Measurements from ENCODE around the gene UBE2D3.

Gene UBE2D3

DNA sequence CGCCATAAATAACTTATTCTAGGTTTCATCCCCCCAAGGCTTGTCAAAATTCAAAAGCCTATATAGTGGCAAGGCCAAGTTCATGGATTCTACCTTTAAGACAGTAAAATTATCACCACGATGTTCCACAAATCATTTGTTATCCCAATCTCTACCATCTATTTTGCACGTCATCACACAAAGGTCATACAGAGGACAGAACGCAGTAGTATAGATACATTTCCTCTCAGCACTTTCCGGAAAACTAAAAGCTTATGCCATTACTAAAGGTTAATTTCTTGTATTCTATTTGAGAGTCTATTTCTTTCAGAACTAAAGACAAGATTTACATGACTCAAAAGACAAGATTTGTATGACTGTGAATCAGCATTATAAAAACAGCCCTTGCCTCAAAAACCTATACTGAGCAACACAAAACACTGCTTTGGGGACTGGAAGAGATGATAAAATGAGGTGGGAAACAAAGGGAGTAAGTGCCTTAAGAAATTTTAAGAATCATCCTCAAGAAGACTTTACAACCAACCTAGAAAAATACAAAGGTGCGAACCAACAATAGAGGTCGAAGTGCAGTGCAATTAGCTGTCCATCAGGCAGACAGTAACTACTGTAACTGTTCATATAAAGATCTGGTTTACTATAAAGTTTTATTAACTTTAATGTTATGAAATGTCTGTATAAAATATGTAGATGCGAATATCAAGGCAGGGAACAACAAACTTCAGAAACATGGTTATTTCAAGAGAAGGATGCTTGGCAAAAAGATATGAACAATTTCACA lies 7.6 kb downstream of the UBE2D3 start:
- TF ChIP-seq, protein P1, sequence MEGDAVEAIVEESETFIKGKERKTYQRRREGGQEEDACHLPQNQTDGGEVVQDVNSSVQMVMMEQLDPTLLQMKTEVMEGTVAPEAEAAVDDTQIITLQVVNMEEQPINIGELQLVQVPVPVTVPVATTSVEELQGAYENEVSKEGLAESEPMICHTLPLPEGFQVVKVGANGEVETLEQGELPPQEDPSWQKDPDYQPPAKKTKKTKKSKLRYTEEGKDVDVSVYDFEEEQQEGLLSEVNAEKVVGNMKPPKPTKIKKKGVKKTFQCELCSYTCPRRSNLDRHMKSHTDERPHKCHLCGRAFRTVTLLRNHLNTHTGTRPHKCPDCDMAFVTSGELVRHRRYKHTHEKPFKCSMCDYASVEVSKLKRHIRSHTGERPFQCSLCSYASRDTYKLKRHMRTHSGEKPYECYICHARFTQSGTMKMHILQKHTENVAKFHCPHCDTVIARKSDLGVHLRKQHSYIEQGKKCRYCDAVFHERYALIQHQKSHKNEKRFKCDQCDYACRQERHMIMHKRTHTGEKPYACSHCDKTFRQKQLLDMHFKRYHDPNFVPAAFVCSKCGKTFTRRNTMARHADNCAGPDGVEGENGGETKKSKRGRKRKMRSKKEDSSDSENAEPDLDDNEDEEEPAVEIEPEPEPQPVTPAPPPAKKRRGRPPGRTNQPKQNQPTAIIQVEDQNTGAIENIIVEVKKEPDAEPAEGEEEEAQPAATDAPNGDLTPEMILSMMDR (IDR thresholded peaks at IDR 0.05), result no peak

DNA sequence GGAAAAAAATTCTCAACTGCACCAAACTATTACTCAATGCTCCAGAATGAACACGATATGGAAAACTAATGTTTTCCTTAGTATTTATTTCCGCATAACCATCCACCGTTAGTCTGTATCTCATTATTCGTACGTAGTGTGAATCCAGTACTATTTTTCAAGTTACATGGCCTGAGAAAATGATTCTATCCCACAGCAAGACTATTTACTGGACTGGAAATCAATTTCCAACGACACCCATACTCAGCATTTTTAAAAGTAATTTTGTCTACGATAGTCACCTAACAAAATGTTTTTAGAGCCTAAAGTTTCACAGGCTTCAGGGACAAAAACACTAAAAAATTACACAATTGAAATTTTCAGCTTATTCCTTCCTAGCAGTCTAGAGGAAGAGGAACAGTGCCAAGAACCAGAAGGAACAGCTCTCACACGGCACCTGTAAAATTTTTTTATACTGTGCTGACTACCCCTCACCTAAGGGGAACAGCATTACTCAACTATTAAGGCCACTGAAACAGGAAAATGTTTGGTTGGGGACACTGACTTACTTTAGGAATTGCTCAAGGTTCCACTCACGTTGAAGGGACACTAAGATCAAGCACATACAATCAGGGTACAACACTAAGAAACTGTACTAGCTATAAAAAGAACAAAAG lies 9.6 kb downstream of the UBE2D3 start:
- TF ChIP-seq, protein P1 (IDR thresholded peaks at IDR 0.05), result no peak

DNA sequence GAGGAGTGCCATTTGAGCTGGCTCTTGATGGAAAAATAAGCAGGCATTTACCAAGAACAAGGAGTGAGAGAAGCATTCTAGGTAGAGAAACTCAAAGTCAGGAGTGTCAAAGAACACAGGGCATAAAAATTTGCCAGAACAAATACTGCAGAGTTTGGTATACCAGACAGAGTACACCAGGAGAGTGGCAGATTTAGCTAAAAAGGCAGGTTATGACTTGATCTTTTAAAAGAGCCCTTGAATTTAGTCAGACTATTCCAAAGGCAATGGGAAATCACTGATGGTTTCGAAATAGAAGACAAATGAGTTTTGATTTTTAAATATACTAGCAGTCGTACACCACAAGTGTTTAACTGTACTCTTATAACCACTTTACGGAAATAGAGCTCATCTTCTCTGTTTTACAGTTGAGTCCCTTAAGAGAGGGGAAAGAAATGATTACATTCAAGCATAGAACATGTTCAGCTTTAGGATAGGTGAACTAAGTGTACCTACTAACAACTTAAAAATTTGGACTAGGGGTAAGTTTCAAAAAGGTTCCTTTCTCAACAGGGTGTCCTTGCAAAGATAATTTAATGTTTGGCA lies 10.2 kb downstream of the UBE2D3 start:
- TF ChIP-seq, protein P1 (IDR thresholded peaks at IDR 0.05), result no peak

DNA sequence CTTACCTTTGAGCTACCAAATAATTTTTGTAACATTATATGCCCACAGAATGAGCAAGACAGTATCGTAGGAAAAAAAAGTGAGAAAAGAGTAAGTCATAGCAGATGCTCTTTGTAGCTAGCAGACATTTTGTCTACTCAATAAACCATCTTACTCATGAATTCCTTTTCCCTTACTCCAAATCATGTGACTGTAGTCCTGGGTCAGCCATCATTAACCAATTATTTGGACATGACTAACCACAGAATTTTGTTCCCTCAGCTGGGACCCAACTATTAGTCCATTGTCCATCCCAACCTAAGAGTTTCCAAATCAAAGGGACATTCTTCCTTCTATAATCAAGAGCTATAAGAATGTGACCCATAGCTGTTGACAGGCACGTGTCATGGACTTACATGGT lies 11.4 kb downstream of the UBE2D3 start:
- TF ChIP-seq, protein P1 (IDR thresholded peaks at IDR 0.05), result no peak

DNA sequence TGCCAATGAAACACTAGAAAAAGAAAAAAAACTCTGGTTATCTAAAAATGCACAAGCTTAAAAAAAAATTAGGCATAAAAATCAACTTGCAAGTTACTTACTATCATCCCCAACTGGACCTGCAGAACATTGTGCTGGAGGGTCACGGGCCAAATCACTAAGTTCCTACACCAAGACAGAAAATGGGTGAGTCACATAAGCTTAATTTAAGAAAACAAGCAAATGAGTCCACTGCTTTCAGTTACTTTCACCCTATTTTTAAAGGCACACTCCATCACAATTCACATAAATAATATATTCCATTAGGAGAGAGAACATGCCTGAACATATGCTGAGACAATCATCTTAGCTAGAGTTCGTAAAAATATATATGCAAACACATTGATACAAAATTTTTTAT lies 17.7 kb downstream of the UBE2D3 start:
- TF ChIP-seq, protein P1 (IDR thresholded peaks at IDR 0.05), result no peak

DNA sequence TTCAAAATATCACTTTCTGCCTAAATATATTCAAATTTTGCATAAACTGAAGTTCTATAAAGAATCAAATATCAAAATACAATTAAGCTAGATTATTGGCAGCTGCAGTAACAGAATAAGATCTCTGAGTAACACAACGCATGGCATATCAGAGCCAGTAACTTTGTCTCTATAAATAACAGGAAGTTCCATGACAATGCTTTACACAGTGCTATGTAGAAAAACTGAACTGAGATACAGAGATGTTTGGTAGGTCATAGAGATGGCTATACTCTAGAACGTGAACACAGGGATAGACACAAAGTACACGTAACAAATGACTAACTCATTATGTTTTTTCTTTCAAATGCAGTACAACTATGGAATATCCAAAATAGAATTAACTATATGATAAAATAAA lies 18.2 kb downstream of the UBE2D3 start:
- TF ChIP-seq, protein P1 (IDR thresholded peaks at IDR 0.05), result no peak

DNA sequence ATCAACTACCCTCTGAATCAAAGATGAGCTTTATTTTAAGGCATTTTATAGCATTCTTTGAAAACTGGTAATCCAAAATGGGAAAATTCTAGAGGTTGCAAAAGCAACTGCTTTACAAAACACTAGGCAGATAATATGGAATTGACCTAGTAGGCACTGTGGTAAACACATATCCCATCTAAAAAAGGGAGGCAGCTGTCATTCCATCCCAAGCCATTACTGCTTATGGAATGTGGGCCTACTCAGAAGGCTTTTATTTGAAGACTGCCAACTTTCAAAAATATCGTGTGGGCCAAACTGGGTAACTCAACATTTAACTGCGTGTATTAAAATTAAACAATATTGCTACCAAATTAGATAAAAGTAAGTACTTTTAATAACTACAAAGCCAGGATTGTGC lies 19.3 kb downstream of the UBE2D3 start:
- TF ChIP-seq, protein P1 (IDR thresholded peaks at IDR 0.05), result no peak
